ENCODE results near the gene ADI1.
"Not testable (repeated sequence)": the region's sequence is repeated elsewhere in the genome, so short reads cannot be mapped to it uniquely, and the experiment has no call there.

The ADI1 gene

GRCh38 chr2:3449936-3450335 is 69.4 kb downstream of the ADI1 start:
- H3K9me3 ChIP-seq (ENCODE audit: insufficient read depth, low read length), result no peaks in the 10 kb centered on the region
- no peaks in the 10 kb centered on the region for H3K27me3 ChIP-seq (ENCODE audit: insufficient read depth, insufficient read length)
- TF ChIP-seq ZNF274 (IDR thresholded peaks at IDR 0.05; ENCODE audit: low read depth, low read length) (no peak), YY1 (IDR thresholded peaks at IDR 0.05; ENCODE audit: insufficient read depth, insufficient read length) (no peak), SUZ12 (IDR thresholded peaks at IDR 0.05; ENCODE audit: extremely low read depth, insufficient read depth, insufficient read length) (no peak)
- H3K4me1 ChIP-seq (ENCODE audit: insufficient read depth, insufficient read length), result peaks cover 7% of the 10 kb centered on the region
- no peak overlapping the region for H3K9ac ChIP-seq (ENCODE audit: insufficient read length, low read depth)
- peaks cover 70% of the 10 kb centered on the region for H3K36me3 ChIP-seq (ENCODE audit: insufficient read depth, insufficient read length, low read length)
- no peak for DNase-seq (ENCODE audit: low read depth, low spot score)
- no peak overlapping the region for H3K4me3 ChIP-seq (ENCODE audit: insufficient read length, low read depth)

DNA sequence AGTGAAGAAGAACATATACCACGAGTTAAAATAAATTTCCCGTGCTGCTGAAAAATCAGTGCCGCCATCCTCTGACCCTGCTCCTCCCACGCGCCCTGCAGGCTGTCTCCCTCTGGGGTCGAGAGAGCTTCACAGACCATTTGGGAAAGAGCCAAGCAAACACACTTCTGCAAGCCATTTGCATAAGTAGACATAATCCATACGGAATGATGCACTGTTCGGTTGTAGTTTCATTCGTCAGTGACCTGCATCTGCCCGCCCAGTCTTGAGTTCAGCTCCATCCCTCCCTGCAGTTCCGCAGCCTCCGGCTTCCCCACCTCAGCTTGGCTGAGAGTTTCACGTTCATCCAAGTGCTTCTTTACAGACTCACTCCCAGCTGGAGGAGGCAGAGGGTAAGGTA is 70.2 kb downstream of the ADI1 start:
- Histone ChIP-seq H3K36me3 (ENCODE audit: insufficient read depth, insufficient read length, low read length) (peaks cover 72% of the 10 kb centered on the region), H3K4me3 (ENCODE audit: insufficient read length, low read depth) (no peak overlapping the region), H3K9me3 (ENCODE audit: insufficient read depth, low read length) (no peaks in the 10 kb centered on the region), H3K27me3 (ENCODE audit: insufficient read depth, insufficient read length) (no peaks in the 10 kb centered on the region), H3K4me1 (ENCODE audit: insufficient read depth, insufficient read length) (peaks cover 7% of the 10 kb centered on the region), H3K9ac (ENCODE audit: insufficient read length, low read depth) (no peak overlapping the region)
- TF ChIP-seq YY1 (IDR thresholded peaks at IDR 0.05; ENCODE audit: insufficient read depth, insufficient read length), result no peak
- no peak for TF ChIP-seq ZNF274 (IDR thresholded peaks at IDR 0.05; ENCODE audit: low read depth, low read length)
- DNase-seq (ENCODE audit: low read depth, low spot score), result no peak

DNA sequence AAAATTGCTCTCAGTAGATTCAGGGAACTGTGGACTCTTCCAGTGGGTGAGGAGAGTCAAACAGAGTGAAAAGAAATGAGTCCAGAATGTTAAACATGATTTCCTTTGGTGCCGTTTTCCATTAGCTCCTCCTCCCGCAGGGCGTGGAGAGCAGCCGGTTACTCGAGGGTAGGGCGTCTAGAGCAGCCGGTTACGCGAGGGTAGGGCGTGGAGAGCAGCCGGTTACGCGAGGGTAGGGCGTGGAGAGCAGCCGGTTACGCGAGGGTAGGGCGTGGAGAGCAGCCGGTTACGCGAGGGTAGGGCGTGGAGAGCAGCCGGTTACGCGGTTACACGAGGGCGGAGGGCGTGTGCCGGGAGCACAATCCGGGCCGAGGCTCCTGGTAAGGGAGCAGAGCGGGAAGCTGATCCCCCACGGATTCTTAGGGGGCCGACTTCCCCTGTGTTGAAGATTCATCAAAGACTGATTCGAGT is 70.9 kb downstream of the ADI1 start:
- DNase-seq (ENCODE audit: low read depth, low spot score); H3K4me1 ChIP-seq (ENCODE audit: insufficient read depth, insufficient read length); H3K9ac ChIP-seq (ENCODE audit: insufficient read length, low read depth); H3K27me3 ChIP-seq (ENCODE audit: insufficient read depth, insufficient read length); H3K9me3 ChIP-seq (ENCODE audit: insufficient read depth, low read length); H3K4me3 ChIP-seq (ENCODE audit: insufficient read length, low read depth): not testable (repeated sequence)
- H3K36me3 ChIP-seq (ENCODE audit: insufficient read depth, insufficient read length, low read length), result peaks cover 78% of the 10 kb centered on the region

DNA sequence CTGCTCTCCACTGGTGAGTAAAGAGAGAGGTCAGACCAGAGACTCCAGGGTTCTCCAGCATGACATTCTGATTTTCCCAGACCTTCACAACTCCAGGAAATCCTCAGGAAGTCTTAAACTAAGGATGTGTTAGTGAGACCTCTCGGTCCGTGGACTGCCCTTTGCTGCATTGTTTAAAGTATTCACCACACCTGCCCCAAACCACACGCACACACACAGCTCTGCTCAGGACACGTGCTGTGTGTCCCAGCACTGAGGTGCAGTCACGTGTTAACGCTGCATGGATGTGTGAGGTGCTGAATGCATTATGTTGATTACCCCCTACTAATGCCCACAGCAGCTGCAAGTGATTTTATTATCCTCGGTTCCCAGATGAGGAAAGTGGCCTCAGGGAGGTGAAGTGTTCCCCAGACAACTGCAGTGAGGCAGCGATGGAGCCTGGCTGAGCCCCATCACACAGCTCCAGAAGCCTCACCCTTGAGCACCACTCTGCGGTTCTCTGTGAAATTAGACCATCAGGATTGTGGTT is 71.5 kb downstream of the ADI1 start:
- DNase-seq (ENCODE audit: low read depth, low spot score), result no peak
- Histone ChIP-seq H3K4me1 (ENCODE audit: insufficient read depth, insufficient read length) (peaks cover 7% of the 10 kb centered on the region), H3K36me3 (ENCODE audit: insufficient read depth, insufficient read length, low read length) (peaks cover 73% of the 10 kb centered on the region), H3K27me3 (ENCODE audit: insufficient read depth, insufficient read length) (no peaks in the 10 kb centered on the region), H3K9ac (ENCODE audit: insufficient read length, low read depth) (no peak overlapping the region), H3K9me3 (ENCODE audit: insufficient read depth, low read length) (no peaks in the 10 kb centered on the region), H3K4me3 (ENCODE audit: insufficient read length, low read depth) (no peak overlapping the region)
- TF ChIP-seq YY1 (IDR thresholded peaks at IDR 0.05; ENCODE audit: insufficient read depth, insufficient read length) (no peak), ZNF274 (IDR thresholded peaks at IDR 0.05; ENCODE audit: low read depth, low read length) (no peak), SUZ12 (IDR thresholded peaks at IDR 0.05; ENCODE audit: extremely low read depth, insufficient read depth, insufficient read length) (no peak)

Data from NT2/D1 (cell line).